GM20431 (cell line): ENCODE results near the gene ERC2.

Experiments used
- in situ Hi-C: fragments of 300-500 bp; cut with MseI, MboI; formaldehyde crosslinking; loops from one replicate; pipeline ENCODE4 v1.15.0; 2020; ENCODE audit warnings: low sequenced_read_pairs; ENCODE audit not compliant: unreplicated experiment

ERC2 gene

GRCh38 chr3:55601366-55602080, 866.7 kb downstream of the ERC2 start:
- in situ Hi-C loops = no loop called here

- in situ Hi-C loops = no loop called here
Observed at GRCh38 chr3:55598224-55598623, 870.0 kb downstream of the ERC2 start.

- in situ Hi-C loops = no loop called here
Observed at GRCh38 chr3:55597641-55598040, 870.6 kb downstream of the ERC2 start.

- in situ Hi-C loops = no loop called here
Observed at GRCh38 chr3:55596212-55596611, 872.1 kb downstream of the ERC2 start.

GRCh38 chr3:55595420-55595819, 872.8 kb downstream of the ERC2 start:
- in situ Hi-C loops = no loop called here

- in situ Hi-C loops = no loop called here
Observed at GRCh38 chr3:55592572-55592971, 875.7 kb downstream of the ERC2 start.

- in situ Hi-C loops = no loop called here
Observed at GRCh38 chr3:55591888-55592287, 876.4 kb downstream of the ERC2 start.

GRCh38 chr3:55588146-55588765, 880.0 kb downstream of the ERC2 start:
- in situ Hi-C loops = no loop called here

- in situ Hi-C loops = no loop called here
Observed at GRCh38 chr3:55585856-55586255, 882.4 kb downstream of the ERC2 start.

GRCh38 chr3:55584716-55585368, 883.4 kb downstream of the ERC2 start:
- in situ Hi-C loops = no loop called here

- in situ Hi-C loops = no loop called here
Observed at GRCh38 chr3:55584030-55584429, 884.2 kb downstream of the ERC2 start.

GRCh38 chr3:55583475-55583874, 884.8 kb downstream of the ERC2 start:
- in situ Hi-C loops = no loop called here

- in situ Hi-C loops = no loop called here
Observed at GRCh38 chr3:55579496-55579895, 888.8 kb downstream of the ERC2 start.

- in situ Hi-C loops = no loop called here
Observed at GRCh38 chr3:55576621-55577388, 891.5 kb downstream of the ERC2 start.

- in situ Hi-C loops = no loop called here
Observed at GRCh38 chr3:55574671-55575070, 893.6 kb downstream of the ERC2 start.

GRCh38 chr3:55572816-55573215, 895.5 kb downstream of the ERC2 start:
- in situ Hi-C loops = no loop called here

GRCh38 chr3:55571913-55572312, 896.4 kb downstream of the ERC2 start:
- in situ Hi-C loops = no loop called here

GRCh38 chr3:55571216-55571813, 897.0 kb downstream of the ERC2 start:
- in situ Hi-C loops = no loop called here

GRCh38 chr3:55570271-55570711, 898.0 kb downstream of the ERC2 start:
- in situ Hi-C loops = no loop called here

GRCh38 chr3:55569033-55569599, 899.2 kb downstream of the ERC2 start:
- in situ Hi-C loops = no loop called here
